Caco-2 (cell line): ENCODE measurements around the gene FAM43A. TPM values are rescaled to one million over a fixed set of nuclear protein-coding genes. Genes with fewer than 3 reads are reported as not detected.

Experiments used
- BruUV-seq: library from RNA; stranded (reverse); fragments of 400-500 nt; replicated peaks from 2 replicates; lab custom pipeline; 2021; lab: Mats Ljungman, UMichigan
- CTCF ChIA-PET: fragments of 300-600 bp; sonication (Branson Sonifier 250); formaldehyde crosslinking; loops from one replicate; lab custom pipeline; 2022; ENCODE audit warnings: antibody characterized with exemption; lab: Charles Lee
- POLR2A ChIA-PET: fragments of 300-600 bp; sonication (Branson Sonifier 250); formaldehyde crosslinking; loops from one replicate; lab custom pipeline; 2022; ENCODE audit warnings: antibody characterized with exemption; lab: Charles Lee
- DNase-seq, 2 experiments: peaks; one replicate each; pipeline versions ENCODE4 v3.0.0 to v3.0.0-alpha.2; 2020 to 2022
- H3K27me3 ChIP-seq: replicated peaks from 2 replicates; pipeline ENCODE4 v1.6.0; 2011; ENCODE audit warnings: low read length; ENCODE audit not compliant: control insufficient read depth, insufficient read depth
- H3K36me3 ChIP-seq: 2 replicates; pipeline ENCODE4 v1.5.1; 2011; ENCODE audit warnings: low read length; ENCODE audit not compliant: control insufficient read depth, insufficient read depth
- H3K4me1 ChIP-seq: fragments of 250-450 bp; sonication (Bioruptor Pico); 2 replicates; pipeline ENCODE4 v1.5.1; 2020; ENCODE audit warnings: mild to moderate bottlenecking
- H3K4me3 ChIP-seq: 2 replicates; pipeline ENCODE4 v1.5.1; 2011; ENCODE audit warnings: low read depth, mild to moderate bottlenecking, control low read depth, low read length
- H3K9me3 ChIP-seq: fragments of 250-450 bp; sonication (Bioruptor Pico); 2 replicates; pipeline ENCODE4 v1.5.1; 2020; ENCODE audit warnings: mild to moderate bottlenecking, moderate library complexity
- H3K27ac Mint-ChIP-seq: one replicate; pipeline ENCODE4 v1.8.0; 2022; ENCODE audit warnings: mixed read lengths; ENCODE audit not compliant: unreplicated experiment
- H3K27me3 Mint-ChIP-seq: one replicate; pipeline ENCODE4 v1.8.0; 2022; ENCODE audit warnings: mixed read lengths; ENCODE audit not compliant: insufficient read depth, unreplicated experiment
- H3K36me3 Mint-ChIP-seq: one replicate; pipeline ENCODE4 v1.8.0; 2022; ENCODE audit warnings: mild to moderate bottlenecking, mixed read lengths; ENCODE audit not compliant: insufficient read depth, unreplicated experiment
- H3K4me1 Mint-ChIP-seq: one replicate; pipeline ENCODE4 v1.8.0; 2022; ENCODE audit warnings: low read depth, mixed read lengths; ENCODE audit not compliant: unreplicated experiment
- H3K4me3 Mint-ChIP-seq: one replicate; pipeline ENCODE4 v1.8.0; 2022; ENCODE audit warnings: mild to moderate bottlenecking, moderate library complexity, mixed read lengths; ENCODE audit not compliant: unreplicated experiment
- H3K9me3 Mint-ChIP-seq: one replicate; pipeline ENCODE4 v1.8.0; 2022; ENCODE audit warnings: mixed read lengths; ENCODE audit not compliant: unreplicated experiment
- CTCF ChIP-seq, 2 experiments: fragments of 200-600 bp in 1 of 2; IDR thresholded peaks; 1 replicate in 1 of 2; 2 replicates in 1 of 2; pipeline versions ENCODE4 v1.5.1 to v1.8.0; 2011 to 2022; ENCODE audit warnings: antibody characterized with exemption in 1 of 2, control low read depth in 1 of 2, inconsistent platforms in 1 of 2, low read depth in 1 of 2, low read length in 1 of 2, mild to moderate bottlenecking in 1 of 2, moderate library complexity in 1 of 2; ENCODE audit not compliant: insufficient read depth in 1 of 2, severe bottlenecking in 1 of 2, unreplicated experiment in 1 of 2
- intact Hi-C: fragments of 100-400 bp; cut with micrococcal nuclease; formaldehyde crosslinking; loops from one replicate; pipeline ENCODE4 v1.10.0; 2022; ENCODE audit not compliant: unreplicated experiment
- total RNA-seq: library from RNA; stranded (reverse); gene quantifications from 2 replicates; pipeline ENCODE4 v1.2.3, GENCODE V29; 2022

Gene FAM43A
- total RNA-seq, 1 experiment from 2014 or later, result 3.5 TPM

- CTCF ChIA-PET, result no interaction called here
- no peak overlapping the region for H3K4me3 Mint-ChIP-seq
- no peaks in the 10 kb centered on the region for H3K9me3 Mint-ChIP-seq
- POLR2A ChIA-PET, result no interaction called here
- Histone ChIP-seq H3K36me3 (no peaks in the 10 kb centered on the region), H3K9me3 (0 out of 2 replicates have a peak, but pooled peaks cover 4% of the 10 kb centered on the region), H3K27me3 (no peaks in the 10 kb centered on the region), H3K4me3 (no peak overlapping the region), H3K4me1 (peaks cover 9% of the 10 kb centered on the region)
- peaks cover 7% of the 10 kb centered on the region for H3K4me1 Mint-ChIP-seq
- BruUV-seq, result no TSS peak
- DNase-seq, result no peak
- H3K36me3 Mint-ChIP-seq, result no peaks in the 10 kb centered on the region
- H3K27ac Mint-ChIP-seq, result no peak overlapping the region
- intact Hi-C loops, result no loop called here
- TF ChIP-seq CTCF (IDR thresholded peaks at IDR 0.05; ENCODE audit: insufficient read depth in 1 of 2, low read depth in 1 of 2, low read length in 1 of 2, severe bottlenecking in 1 of 2, unreplicated experiment in 1 of 2), result no peak
- H3K27me3 Mint-ChIP-seq, result peaks cover 3% of the 10 kb centered on the region
Measured at GRCh38 chr3:194736277-194736895, 50.7 kb downstream of the FAM43A start.

DNA sequence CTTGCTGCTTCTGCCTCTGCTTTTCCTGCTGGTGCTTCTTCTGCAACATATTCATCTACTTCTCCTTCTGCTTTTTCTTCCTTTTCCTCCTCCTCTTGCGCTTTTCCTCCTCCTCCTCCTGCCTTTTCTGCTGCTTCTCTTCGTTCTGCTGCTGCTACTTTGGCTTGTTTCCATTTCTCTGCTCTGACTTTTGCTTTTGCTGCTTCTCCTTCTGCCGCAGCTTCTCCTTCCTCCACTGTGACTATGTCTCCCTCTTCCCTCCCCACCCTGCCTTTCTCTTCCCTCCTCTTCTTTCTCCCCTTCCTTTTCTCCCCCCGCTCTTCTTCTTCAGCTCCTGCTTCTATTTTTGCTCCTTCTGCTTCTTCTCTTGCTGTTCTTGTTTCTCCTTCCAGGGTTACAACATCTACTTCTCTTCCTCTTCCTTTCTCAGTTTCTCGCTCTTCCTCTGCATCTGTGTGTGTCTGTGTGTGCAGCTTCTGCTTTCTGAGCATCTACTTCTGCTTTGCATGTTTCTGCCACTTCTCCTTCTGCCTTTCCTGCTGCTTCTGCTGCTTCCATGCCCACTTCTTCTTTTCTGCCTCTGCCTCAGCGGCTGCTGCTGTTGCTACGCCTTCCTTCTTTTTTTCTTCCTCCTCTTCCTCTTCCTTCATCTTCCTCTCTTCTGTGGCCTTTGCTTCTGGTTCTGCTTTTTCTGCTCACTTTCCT lies 51.4 kb downstream of the FAM43A start:
- H3K4me1 Mint-ChIP-seq, result peaks cover 8% of the 10 kb centered on the region

More for the DNA sequence above, 51.4 kb downstream of the FAM43A start:
- intact Hi-C loops, result loop anchor here (1.0 kb wide), 1 partner anchor 13 kb away; no protein-coding TSS in a partner anchor
- Mint-ChIP-seq H3K27me3 (peaks cover 3% of the 10 kb centered on the region), H3K27ac (no peak overlapping the region), H3K4me3 (no peak overlapping the region), H3K9me3 (no peaks in the 10 kb centered on the region), H3K36me3 (no peaks in the 10 kb centered on the region)
- POLR2A ChIA-PET, result no interaction called here
- BruUV-seq, result no TSS peak
- CTCF ChIA-PET, result no interaction called here
- no peak for TF ChIP-seq CTCF (IDR thresholded peaks at IDR 0.05; ENCODE audit: insufficient read depth in 1 of 2, low read depth in 1 of 2, low read length in 1 of 2, severe bottlenecking in 1 of 2, unreplicated experiment in 1 of 2)
- Histone ChIP-seq H3K27me3 (no peaks in the 10 kb centered on the region), H3K4me3 (no peak overlapping the region), H3K36me3 (no peaks in the 10 kb centered on the region), H3K9me3 (0 out of 2 replicates have a peak, but pooled peaks cover 4% of the 10 kb centered on the region), H3K4me1 (peaks cover 11% of the 10 kb centered on the region)
- no peak for DNase-seq

Other genes starting within 250 kb of the FAM43A start
- 181 and 183 TPM in 2 replicates for gene ATP13A3, start 198.9 kb upstream of the FAM43A start, total RNA-seq
- 11.8 and 16.3 TPM in 2 replicates for gene TMEM44, start 52.5 kb upstream of the FAM43A start, total RNA-seq
- gene LSG1, start 13.7 kb upstream of the FAM43A start, total RNA-seq, result 48.0 and 55.0 TPM in 2 replicates